Mesothelial cell of epicardium (in vitro differentiated cells): Measurements from ENCODE around the gene GRID1. TPM values are rescaled to one million over a fixed set of nuclear protein-coding genes. Genes with fewer than 3 reads are reported as not detected.

Experiments
- DNase-seq, 2 experiments: peaks; one replicate each; pipeline ENCODE4 v3.0.0; 2021; ENCODE audit warnings: low spot score in 2 of 2; ENCODE audit not compliant: unreplicated experiment in 2 of 2
- H3K27ac Mint-ChIP-seq: 2 replicates; pipeline ENCODE4 v1.8.0; 2021; ENCODE audit warnings: mixed read lengths
- H3K27me3 Mint-ChIP-seq: 2 replicates; pipeline ENCODE4 v1.8.0; 2021; ENCODE audit warnings: low read depth, mixed read lengths
- H3K36me3 Mint-ChIP-seq: 2 replicates; pipeline ENCODE4 v1.8.0; 2021; ENCODE audit warnings: mixed read lengths
- H3K4me1 Mint-ChIP-seq: 2 replicates; pipeline ENCODE4 v1.8.0; 2021; ENCODE audit warnings: mixed read lengths
- H3K4me3 Mint-ChIP-seq: 2 replicates; pipeline ENCODE4 v1.8.0; 2021; ENCODE audit warnings: mild to moderate bottlenecking, moderate library complexity, mixed read lengths
- H3K9me3 Mint-ChIP-seq: 2 replicates; pipeline ENCODE4 v1.8.0; 2021; ENCODE audit warnings: mixed read lengths
- total RNA-seq: library from RNA; stranded (reverse); gene quantifications from 3 replicates; pipeline ENCODE4 v1.2.1, GENCODE V29; 2021
- TF ChIP-seq, protein P1 (sequence below): fragments of 200-600 bp; sonication (generic); IDR thresholded peaks from one replicate; pipeline ENCODE4 v1.5.0; 2021; ENCODE audit warnings: antibody characterized with exemption; ENCODE audit not compliant: unreplicated experiment

The GRID1 gene
- total RNA-seq, 1 donor from 2014 or later = 0.22 TPM

DNA sequence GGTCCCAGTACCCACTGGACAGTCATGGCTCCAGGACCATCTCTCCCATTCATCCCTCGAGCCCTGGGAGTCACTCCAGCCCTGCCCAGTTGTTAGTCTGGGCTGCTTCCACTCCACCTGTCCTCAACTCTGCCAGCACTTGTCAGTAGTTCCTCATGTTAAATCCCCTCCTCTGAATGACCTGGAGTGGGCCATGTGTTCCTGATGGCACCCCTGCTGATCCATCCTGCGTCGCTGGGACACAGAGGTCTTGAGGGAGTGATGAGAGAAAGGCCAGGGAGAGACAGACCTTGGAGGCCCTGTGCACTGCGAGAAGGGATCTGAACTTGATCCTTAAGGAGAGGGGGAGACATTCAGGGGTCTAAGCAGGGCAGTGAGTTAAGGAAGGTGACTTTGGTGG, 174.9 kb downstream of the GRID1 start:
- Mint-ChIP-seq H3K36me3 (no peaks in the 10 kb centered on the region), H3K27me3 (peaks cover 54% of the 10 kb centered on the region), H3K27ac (no peak overlapping the region), H3K4me1 (no peaks in the 10 kb centered on the region), H3K4me3 (no peak overlapping the region), H3K9me3 (no peaks in the 10 kb centered on the region)
- TF ChIP-seq, protein P1, sequence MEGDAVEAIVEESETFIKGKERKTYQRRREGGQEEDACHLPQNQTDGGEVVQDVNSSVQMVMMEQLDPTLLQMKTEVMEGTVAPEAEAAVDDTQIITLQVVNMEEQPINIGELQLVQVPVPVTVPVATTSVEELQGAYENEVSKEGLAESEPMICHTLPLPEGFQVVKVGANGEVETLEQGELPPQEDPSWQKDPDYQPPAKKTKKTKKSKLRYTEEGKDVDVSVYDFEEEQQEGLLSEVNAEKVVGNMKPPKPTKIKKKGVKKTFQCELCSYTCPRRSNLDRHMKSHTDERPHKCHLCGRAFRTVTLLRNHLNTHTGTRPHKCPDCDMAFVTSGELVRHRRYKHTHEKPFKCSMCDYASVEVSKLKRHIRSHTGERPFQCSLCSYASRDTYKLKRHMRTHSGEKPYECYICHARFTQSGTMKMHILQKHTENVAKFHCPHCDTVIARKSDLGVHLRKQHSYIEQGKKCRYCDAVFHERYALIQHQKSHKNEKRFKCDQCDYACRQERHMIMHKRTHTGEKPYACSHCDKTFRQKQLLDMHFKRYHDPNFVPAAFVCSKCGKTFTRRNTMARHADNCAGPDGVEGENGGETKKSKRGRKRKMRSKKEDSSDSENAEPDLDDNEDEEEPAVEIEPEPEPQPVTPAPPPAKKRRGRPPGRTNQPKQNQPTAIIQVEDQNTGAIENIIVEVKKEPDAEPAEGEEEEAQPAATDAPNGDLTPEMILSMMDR = no peak
- no peak for DNase-seq

DNA sequence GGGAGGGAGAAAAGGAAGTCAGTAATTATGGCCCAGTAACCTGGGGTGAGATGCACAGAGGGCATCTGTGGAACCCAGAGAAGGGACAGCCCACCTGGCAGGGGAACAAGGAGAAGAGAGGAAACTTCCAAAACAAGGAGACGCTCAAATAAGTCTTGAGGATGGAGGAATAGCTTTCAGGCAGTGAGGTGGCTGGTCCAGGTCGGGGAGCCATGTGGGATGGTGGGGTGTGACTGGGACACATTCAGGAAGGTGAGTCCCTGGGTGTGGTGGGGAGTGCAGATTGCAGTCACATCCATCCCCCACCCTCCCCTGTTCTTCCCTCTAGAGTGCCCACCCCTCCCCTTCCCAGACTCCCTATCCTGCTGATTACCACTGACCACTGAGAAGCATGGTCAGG, 175.4 kb downstream of the GRID1 start:
- TF ChIP-seq, protein P1 = no peak
- Mint-ChIP-seq H3K4me3 (no peak overlapping the region), H3K27ac (no peak overlapping the region), H3K27me3 (peaks cover 54% of the 10 kb centered on the region), H3K36me3 (no peaks in the 10 kb centered on the region), H3K9me3 (no peaks in the 10 kb centered on the region), H3K4me1 (no peaks in the 10 kb centered on the region)
- no peak for DNase-seq

DNA sequence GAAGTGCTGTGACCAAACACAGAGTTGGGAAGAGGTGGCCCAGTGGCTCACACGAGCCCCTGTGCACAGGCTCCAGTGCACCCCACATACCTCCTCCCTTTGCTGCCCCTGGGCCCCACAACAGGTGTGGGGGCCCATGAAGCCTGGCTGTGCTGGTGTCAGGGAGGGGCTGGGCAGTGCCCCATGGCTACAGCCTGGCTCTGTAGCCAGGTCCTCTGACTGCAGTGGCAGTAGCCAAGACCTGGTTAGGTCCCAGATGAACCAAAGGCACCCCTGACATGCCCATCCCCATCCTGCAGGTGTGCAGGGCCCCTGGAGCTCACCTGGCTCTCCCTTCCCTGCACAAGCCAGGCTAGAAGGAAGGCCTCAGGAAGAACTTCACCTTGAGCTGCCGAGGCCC, 176.3 kb downstream of the GRID1 start:
- H3K4me1 Mint-ChIP-seq = no peaks in the 10 kb centered on the region
- no peak for DNase-seq
- TF ChIP-seq, protein P1 = no peak
- H3K36me3 Mint-ChIP-seq = no peaks in the 10 kb centered on the region
- H3K9me3 Mint-ChIP-seq = no peaks in the 10 kb centered on the region
- H3K4me3 Mint-ChIP-seq = no peak overlapping the region
- H3K27me3 Mint-ChIP-seq = peaks cover 55% of the 10 kb centered on the region
- H3K27ac Mint-ChIP-seq = no peak overlapping the region

DNA sequence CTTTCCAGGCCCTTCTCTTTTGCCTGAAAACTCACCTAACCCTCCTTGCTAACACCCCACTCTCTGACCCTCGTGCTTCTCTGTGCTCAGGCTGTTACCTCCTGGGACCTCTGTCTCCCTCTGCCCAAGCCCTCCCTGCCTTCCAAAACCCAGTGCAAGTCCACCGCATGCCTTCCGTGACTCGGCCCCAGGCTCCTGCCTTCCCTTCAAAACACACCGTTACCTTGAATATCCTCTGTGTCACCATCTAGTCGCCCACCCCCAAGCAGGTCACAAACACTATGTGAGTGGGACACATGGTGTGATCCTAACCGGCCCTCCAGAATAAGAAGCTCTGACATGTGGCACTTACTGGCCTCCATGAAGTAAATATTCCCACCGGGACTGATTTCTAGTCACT, 176.7 kb downstream of the GRID1 start:
- TF ChIP-seq, protein P1 = no peak
- Mint-ChIP-seq H3K27ac (no peak overlapping the region), H3K36me3 (no peaks in the 10 kb centered on the region), H3K9me3 (no peaks in the 10 kb centered on the region), H3K4me1 (no peaks in the 10 kb centered on the region), H3K4me3 (no peak overlapping the region), H3K27me3 (peaks cover 57% of the 10 kb centered on the region)
- no peak for DNase-seq

DNA sequence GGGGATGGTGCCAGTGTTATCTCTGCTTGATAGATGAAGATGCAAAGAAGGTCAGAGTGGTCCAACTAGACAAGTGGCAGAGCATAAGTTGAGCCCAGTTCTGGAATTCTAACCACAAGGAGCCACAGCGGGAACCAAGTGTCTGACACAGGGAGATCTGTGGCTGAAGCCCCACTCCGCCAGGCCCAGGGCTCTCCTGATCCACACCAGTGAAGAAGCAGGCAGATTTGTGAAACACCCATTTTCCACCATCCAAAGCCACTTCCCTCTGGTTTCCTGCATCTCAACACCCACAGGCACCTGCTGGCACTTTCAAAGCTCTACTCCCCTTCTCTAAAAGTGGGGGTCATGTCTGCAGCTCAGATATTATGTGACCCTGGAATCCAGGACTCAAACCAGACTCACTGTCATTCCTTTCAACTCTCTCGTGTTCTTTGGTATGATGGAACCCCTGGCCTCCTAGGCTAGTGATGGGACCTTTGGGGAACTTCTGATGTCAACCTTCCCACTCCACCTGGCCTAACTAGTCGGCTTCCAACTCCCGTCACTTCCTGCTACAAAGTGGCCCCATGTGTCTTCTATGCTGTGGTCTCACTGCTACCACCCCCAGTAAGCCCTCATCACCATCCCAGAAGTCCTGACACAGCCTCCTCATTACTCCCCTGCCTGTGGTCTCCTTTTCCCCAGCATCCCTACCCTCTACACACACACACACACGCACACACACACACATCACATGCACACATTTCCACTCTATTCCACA, 177.6 kb downstream of the GRID1 start:
- TF ChIP-seq, protein P1 = no peak

More for the DNA sequence above, 177.6 kb downstream of the GRID1 start:
- no peaks in the 10 kb centered on the region for H3K4me1 Mint-ChIP-seq
- H3K9me3 Mint-ChIP-seq = no peaks in the 10 kb centered on the region
- peaks cover 63% of the 10 kb centered on the region for H3K27me3 Mint-ChIP-seq
- H3K27ac Mint-ChIP-seq = no peak overlapping the region
- H3K4me3 Mint-ChIP-seq = no peak overlapping the region
- DNase-seq = no peak
- H3K36me3 Mint-ChIP-seq = no peaks in the 10 kb centered on the region
